CD4-positive, alpha-beta T cell treated with Interleukin-2 at 100 ng/mL for 4 hours (primary cell): ENCODE measurements around the gene PDGFRB.

Experiments
- DNase-seq: peaks from one replicate; pipeline ENCODE4 v3.0.0-alpha.2; 2020; ENCODE audit warnings: low spot score

PDGFRB gene

GRCh38 chr5:150144246-150144801 is 11.3 kb downstream of the PDGFRB start:
- DNase-seq = no peak

GRCh38 chr5:150143350-150144245 is 12.0 kb downstream of the PDGFRB start:
- DNase-seq = no peak

GRCh38 chr5:150142959-150143349 is 12.7 kb downstream of the PDGFRB start:
- DNase-seq = no peak

- no peak for DNase-seq
These were observed 13.3 kb downstream of the PDGFRB start for GRCh38 chr5:150142185-150142958.

- no peak for DNase-seq
These were observed 14.0 kb downstream of the PDGFRB start for GRCh38 chr5:150141544-150142184.

GRCh38 chr5:150140830-150141229 is 14.8 kb downstream of the PDGFRB start:
- DNase-seq = no peak

GRCh38 chr5:150139334-150139733 is 16.3 kb downstream of the PDGFRB start:
- DNase-seq = no peak

- no peak for DNase-seq
These were observed 16.9 kb downstream of the PDGFRB start for GRCh38 chr5:150138551-150139265.

GRCh38 chr5:150137997-150138396 is 17.6 kb downstream of the PDGFRB start:
- no peak for DNase-seq

GRCh38 chr5:150137168-150137957 is 18.3 kb downstream of the PDGFRB start:
- no peak for DNase-seq

GRCh38 chr5:150136305-150137167 is 19.1 kb downstream of the PDGFRB start:
- no peak for DNase-seq

GRCh38 chr5:150135557-150136304 is 19.9 kb downstream of the PDGFRB start:
- no peak for DNase-seq

- no peak for DNase-seq
These were observed 21.5 kb downstream of the PDGFRB start for GRCh38 chr5:150134198-150134588.

- DNase-seq = no peak
These were observed 22.0 kb downstream of the PDGFRB start for GRCh38 chr5:150133581-150134197.

GRCh38 chr5:150132740-150133139 is 22.9 kb downstream of the PDGFRB start:
- no peak for DNase-seq

GRCh38 chr5:150131978-150132694 is 23.5 kb downstream of the PDGFRB start:
- no peak for DNase-seq

- no peak for DNase-seq
These were observed 24.2 kb downstream of the PDGFRB start for GRCh38 chr5:150131461-150131860.

GRCh38 chr5:150130493-150130922 is 25.1 kb downstream of the PDGFRB start:
- no peak for DNase-seq
